ENCODE results near the gene AHSG. TPM values are rescaled to one million over a fixed set of nuclear protein-coding genes. Genes with fewer than 3 reads are reported as not detected.

The AHSG gene
- total RNA-seq, 1 experiment from 2014 or later, result not detected

GRCh38 chr3:186636536-186636935, 23.7 kb downstream of the AHSG start:
- CTCF ChIA-PET, result no interaction called here
- ATAC-seq, result no peak
- no peaks in the 10 kb centered on the region for H3K9me3 ChIP-seq (ENCODE audit: low read length)
- H3K9ac ChIP-seq (ENCODE audit: low read length), result no peak overlapping the region
- H3K4me1 ChIP-seq (ENCODE audit: insufficient read depth, low read length), result no peaks in the 10 kb centered on the region
- intact Hi-C loops (cut with micrococcal nuclease), result no loop called here
- POLR2A ChIA-PET (ENCODE audit: unreplicated experiment), result no interaction called here
- no peak overlapping the region for H2AFZ ChIP-seq (ENCODE audit: low read length)
- H3F3A ChIP-seq (ENCODE audit: low read length, unreplicated experiment), result no peaks in the 10 kb centered on the region
- H3K27ac ChIP-seq (ENCODE audit: low read length), result no peak overlapping the region
- H3K27me3 ChIP-seq (ENCODE audit: low read length), result no peaks in the 10 kb centered on the region
- TF ChIP-seq EZH2 (IDR thresholded peaks at IDR 0.05; ENCODE audit: low read length, unreplicated experiment) (no peak), EZH2phosphoT487 (IDR thresholded peaks at IDR 0.05; ENCODE audit: borderline replicate concordance, low read length) (no peak), CTCF (conservative IDR thresholded peaks at IDR 0.05; ENCODE audit: low read depth, low read length) (no peak)
- H3K36me3 ChIP-seq (ENCODE audit: low read depth, low read length), result no peaks in the 10 kb centered on the region
- H4K20me1 ChIP-seq (ENCODE audit: low read length), result no peaks in the 10 kb centered on the region
- no TSS peak for BruUV-seq (replicated peaks)
- DNase-seq, result no peak
- no peak overlapping the region for H3K4me3 ChIP-seq (ENCODE audit: low read length)
- H3K79me2 ChIP-seq (ENCODE audit: low read length), result no peaks in the 10 kb centered on the region
- no peaks in the 10 kb centered on the region for H3K9me2 ChIP-seq (replicated peaks; ENCODE audit: low read length)
- H3K4me2 ChIP-seq (ENCODE audit: low read length), result no peak overlapping the region

GRCh38 chr3:186637686-186638085, 24.8 kb downstream of the AHSG start:
- no peaks in the 10 kb centered on the region for H3F3A ChIP-seq (ENCODE audit: low read length, unreplicated experiment)
- no peaks in the 10 kb centered on the region for H3K9me3 ChIP-seq (ENCODE audit: low read length)
- H3K9me2 ChIP-seq (replicated peaks; ENCODE audit: low read length), result no peaks in the 10 kb centered on the region
- no peaks in the 10 kb centered on the region for H3K79me2 ChIP-seq (ENCODE audit: low read length)
- H3K36me3 ChIP-seq (ENCODE audit: low read depth, low read length), result no peaks in the 10 kb centered on the region
- H3K27ac ChIP-seq (ENCODE audit: low read length), result no peak overlapping the region
- no peak overlapping the region for H3K9ac ChIP-seq (ENCODE audit: low read length)
- H3K4me2 ChIP-seq (ENCODE audit: low read length), result no peak overlapping the region
- CTCF ChIA-PET, result no interaction called here
- H2AFZ ChIP-seq (ENCODE audit: low read length), result no peak overlapping the region
- H3K4me1 ChIP-seq (ENCODE audit: insufficient read depth, low read length), result no peaks in the 10 kb centered on the region
- no peaks in the 10 kb centered on the region for H4K20me1 ChIP-seq (ENCODE audit: low read length)
- H3K4me3 ChIP-seq (ENCODE audit: low read length), result no peak overlapping the region
- DNase-seq (no peak), ATAC-seq (no peak)
- no peaks in the 10 kb centered on the region for H3K27me3 ChIP-seq (ENCODE audit: low read length)
- TF ChIP-seq CTCF (conservative IDR thresholded peaks at IDR 0.05; ENCODE audit: low read depth, low read length) (no peak), EZH2phosphoT487 (IDR thresholded peaks at IDR 0.05; ENCODE audit: borderline replicate concordance, low read length) (no peak), EZH2 (IDR thresholded peaks at IDR 0.05; ENCODE audit: low read length, unreplicated experiment) (no peak)
- intact Hi-C loops (cut with micrococcal nuclease), result no loop called here
- POLR2A ChIA-PET (ENCODE audit: unreplicated experiment), result no interaction called here
- no TSS peak for BruUV-seq (replicated peaks)

- BruUV-seq (replicated peaks), result no TSS peak
- H3F3A ChIP-seq (ENCODE audit: low read length, unreplicated experiment), result no peaks in the 10 kb centered on the region
These were observed 25.4 kb downstream of the AHSG start for GRCh38 chr3:186638259-186638658.

More at GRCh38 chr3:186638259-186638658, 25.4 kb downstream of the AHSG start:
- Histone ChIP-seq H3K36me3 (ENCODE audit: low read depth, low read length) (no peaks in the 10 kb centered on the region), H2AFZ (ENCODE audit: low read length) (no peak overlapping the region), H3K4me2 (ENCODE audit: low read length) (no peak overlapping the region), H3K79me2 (ENCODE audit: low read length) (no peaks in the 10 kb centered on the region), H3K9me2 (replicated peaks; ENCODE audit: low read length) (no peaks in the 10 kb centered on the region), H3K4me1 (ENCODE audit: insufficient read depth, low read length) (peaks cover 2% of the 10 kb centered on the region), H3K27me3 (ENCODE audit: low read length) (no peaks in the 10 kb centered on the region), H4K20me1 (ENCODE audit: low read length) (no peaks in the 10 kb centered on the region), H3K9me3 (ENCODE audit: low read length) (no peaks in the 10 kb centered on the region), H3K27ac (ENCODE audit: low read length) (no peak overlapping the region), H3K4me3 (ENCODE audit: low read length) (no peak overlapping the region), H3K9ac (ENCODE audit: low read length) (no peak overlapping the region)
- ChIA-PET POLR2A (ENCODE audit: unreplicated experiment) (no interaction called here), CTCF (no interaction called here)
- intact Hi-C loops (cut with micrococcal nuclease), result no loop called here
- ATAC-seq (no peak), DNase-seq (no peak)
- no peak for TF ChIP-seq EZH2 (IDR thresholded peaks at IDR 0.05; ENCODE audit: low read length, unreplicated experiment)
